T-helper 17 cell (primary cell): Measurements from ENCODE around the gene SNRNP35. TPM values are rescaled to one million over a fixed set of nuclear protein-coding genes. Genes with fewer than 3 reads are reported as not detected.
A peak's percentile ranks its signal among the peaks of the same experiment; 100 is the strongest.
"Not testable (repeated sequence)": the region's sequence is repeated elsewhere in the genome, so short reads cannot be mapped to it uniquely, and the experiment has no call there.

Experiments used
- ATAC-seq: fragments of 150-1000 bp; cut with Tn5 transposase; 2 replicates; pipeline ENCODE4 v1.10.0; 2021; ENCODE audit warnings: mild to moderate bottlenecking, moderate library complexity
- DNase-seq, 3 donors: peaks; one replicate each; pipeline versions ENCODE4 v3.0.0 to v3.0.0-alpha.2; 2020 to 2021
- H3K9me3 ChIP-seq: one replicate; pipeline ENCODE4 v1.7.0; 2013; ENCODE audit warnings: low read length, mild to moderate bottlenecking; ENCODE audit not compliant: control insufficient read depth, poor library complexity, severe bottlenecking
- H3K27ac Mint-ChIP-seq: one replicate; pipeline ENCODE4 v1.8.0; 2022; ENCODE audit warnings: mild to moderate bottlenecking, moderate library complexity, mixed read lengths
- H3K27me3 Mint-ChIP-seq: one replicate; pipeline ENCODE4 v1.8.0; 2022; ENCODE audit warnings: mixed read lengths
- H3K36me3 Mint-ChIP-seq: one replicate; pipeline ENCODE4 v1.8.0; 2022; ENCODE audit warnings: low read depth, mixed read lengths
- H3K4me1 Mint-ChIP-seq: one replicate; pipeline ENCODE4 v1.8.0; 2022; ENCODE audit warnings: mild to moderate bottlenecking, mixed read lengths
- H3K4me3 Mint-ChIP-seq: one replicate; pipeline ENCODE4 v1.8.0; 2022; ENCODE audit warnings: mild to moderate bottlenecking, moderate library complexity, mixed read lengths
- total RNA-seq, 4 donors: library from RNA in 2 of 4; stranded (reverse) in 2 of 4; gene quantifications; one replicate each; pipeline ENCODE4 v1.2.3 and lab custom pipeline; 2022 to 2026

Gene SNRNP35
- total RNA-seq, 2 donors from 2014 or later, result 31.3 to 36.5 TPM

- H3K4me3 Mint-ChIP-seq, result no peak overlapping the region
- no peak for ATAC-seq
- DNase-seq, result no peak
- H3K27ac Mint-ChIP-seq, result no peak overlapping the region
- H3K36me3 Mint-ChIP-seq, result no peaks in the 10 kb centered on the region
- peaks cover 4% of the 10 kb centered on the region for H3K4me1 Mint-ChIP-seq
- H3K27me3 Mint-ChIP-seq, result no peaks in the 10 kb centered on the region
- H3K9me3 ChIP-seq, result no peaks in the 10 kb centered on the region
Observed at GRCh38 chr12:123502163-123502704, 44.3 kb downstream of the SNRNP35 start.

- DNase-seq, result no peak
Observed at GRCh38 chr12:123506059-123506842, 48.3 kb downstream of the SNRNP35 start.

GRCh38 chr12:123506843-123507236 is 48.9 kb downstream of the SNRNP35 start:
- no peaks in the 10 kb centered on the region for H3K27me3 Mint-ChIP-seq
- H3K4me1 Mint-ChIP-seq, result peaks cover 6% of the 10 kb centered on the region
- no peak for DNase-seq
- no peaks in the 10 kb centered on the region for H3K9me3 ChIP-seq
- H3K4me3 Mint-ChIP-seq, result no peak overlapping the region
- no peak for ATAC-seq
- no peak overlapping the region for H3K27ac Mint-ChIP-seq
- H3K36me3 Mint-ChIP-seq, result no peaks in the 10 kb centered on the region

More at GRCh38 chr12:123506059-123506842, 48.3 kb downstream of the SNRNP35 start:
- no peak overlapping the region for H3K27ac Mint-ChIP-seq
- H3K27me3 Mint-ChIP-seq, result no peaks in the 10 kb centered on the region
- no peaks in the 10 kb centered on the region for H3K36me3 Mint-ChIP-seq
- no peaks in the 10 kb centered on the region for H3K9me3 ChIP-seq
- no peak for ATAC-seq
- peaks cover 6% of the 10 kb centered on the region for H3K4me1 Mint-ChIP-seq
- H3K4me3 Mint-ChIP-seq, result no peak overlapping the region

- Mint-ChIP-seq H3K27me3 (no peaks in the 10 kb centered on the region), H3K4me3 (no peak overlapping the region), H3K36me3 (peaks cover 7% of the 10 kb centered on the region), H3K4me1 (peaks cover 6% of the 10 kb centered on the region), H3K27ac (no peak overlapping the region)
- ATAC-seq, result no peak
- DNase-seq, result no peak
- H3K9me3 ChIP-seq, result no peaks in the 10 kb centered on the region
Observed at GRCh38 chr12:123512838-123513665, 55.1 kb downstream of the SNRNP35 start.

GRCh38 chr12:123513805-123514204 is 55.9 kb downstream of the SNRNP35 start:
- no peak for DNase-seq
- Mint-ChIP-seq H3K27ac (no peak overlapping the region), H3K36me3 (peaks cover 8% of the 10 kb centered on the region), H3K4me3 (no peak overlapping the region), H3K27me3 (no peaks in the 10 kb centered on the region), H3K4me1 (peaks cover 6% of the 10 kb centered on the region)
- no peak for ATAC-seq
- no peaks in the 10 kb centered on the region for H3K9me3 ChIP-seq

GRCh38 chr12:123514582-123515221 is 56.8 kb downstream of the SNRNP35 start:
- not testable (repeated sequence) for H3K27me3 Mint-ChIP-seq, H3K4me1 Mint-ChIP-seq, H3K4me3 Mint-ChIP-seq, H3K9me3 ChIP-seq, DNase-seq, H3K27ac Mint-ChIP-seq, H3K36me3 Mint-ChIP-seq, ATAC-seq

- no peak overlapping the region for H3K4me3 Mint-ChIP-seq
- no peaks in the 10 kb centered on the region for H3K27me3 Mint-ChIP-seq
- H3K36me3 Mint-ChIP-seq, result peaks cover 8% of the 10 kb centered on the region
- H3K27ac Mint-ChIP-seq, result peak overlapping the region; percentile 37
- ATAC-seq (no peak), DNase-seq (no peak)
- peaks cover 2% of the 10 kb centered on the region for H3K4me1 Mint-ChIP-seq
- H3K9me3 ChIP-seq, result no peaks in the 10 kb centered on the region
Observed at GRCh38 chr12:123516216-123516780, 58.4 kb downstream of the SNRNP35 start.

Other genes starting within 250 kb of the SNRNP35 start
- 10 to 100 TPM; 57.7 to 68.3 TPM for gene MPHOSPH9, start 225.0 kb upstream of the SNRNP35 start, total RNA-seq
- 10 to 100 TPM; 23.2 to 24.5 TPM for gene MTRFR, start 224.7 kb upstream of the SNRNP35 start, total RNA-seq
- 10 to 100 TPM in 1 of 2 donors, 1 to 10 TPM in 1; 6.3 to 21.4 TPM for gene CDK2AP1, start 186.3 kb upstream of the SNRNP35 start, total RNA-seq
- gene SBNO1, start 93.3 kb upstream of the SNRNP35 start, total RNA-seq, result 10 to 100 TPM; 29.5 to 33.6 TPM
- 10 to 100 TPM; 32.3 to 34.9 TPM for gene KMT5A, start 74.0 kb upstream of the SNRNP35 start, total RNA-seq
- gene RILPL2, start 21.5 kb upstream of the SNRNP35 start, total RNA-seq, result 10 to 100 TPM in 1 of 2 donors, 1 to 10 TPM in 1; 9.6 to 11.8 TPM
- 1 to 10 TPM; 3.4 TPM for gene RILPL1, start 75.6 kb downstream of the SNRNP35 start, total RNA-seq
- 100 to 1,000 TPM in 1 of 2 donors, 10 to 100 TPM in 1; 91.8 to 102 TPM for gene TMED2, start 126.4 kb downstream of the SNRNP35 start, total RNA-seq
- gene DDX55, start 144.0 kb downstream of the SNRNP35 start, total RNA-seq, result 10 to 100 TPM; 22.7 to 26.0 TPM
- gene EIF2B1, start 175.5 kb downstream of the SNRNP35 start, total RNA-seq, result 10 to 100 TPM; 43.0 to 45.6 TPM
- gene GTF2H3, start 175.7 kb downstream of the SNRNP35 start, total RNA-seq, result 10 to 100 TPM; 14.6 to 17.1 TPM
- gene TCTN2, start 213.0 kb downstream of the SNRNP35 start, total RNA-seq, result 1 to 10 TPM; 5.1 to 6.0 TPM